GM12865 (cell line): Measurements from ENCODE around the gene RPS6KA2.

Experiments used
- DNase-seq: peaks from one replicate; pipeline ENCODE4 v3.0.0; 2010; ENCODE audit warnings: low read depth
- H3K4me3 ChIP-seq: 2 replicates; pipeline ENCODE4 v1.5.1; 2011; ENCODE audit warnings: mild to moderate bottlenecking, low read depth, low read length, control low read depth
- TF ChIP-seq, protein P1 (sequence below): IDR thresholded peaks from 2 replicates; pipeline ENCODE4 v1.5.1; 2011; ENCODE audit warnings: low read length, control low read depth, low read depth, inconsistent platforms; ENCODE audit not compliant: insufficient read depth; ENCODE audit errors: missing control alignments

Gene RPS6KA2

DNA sequence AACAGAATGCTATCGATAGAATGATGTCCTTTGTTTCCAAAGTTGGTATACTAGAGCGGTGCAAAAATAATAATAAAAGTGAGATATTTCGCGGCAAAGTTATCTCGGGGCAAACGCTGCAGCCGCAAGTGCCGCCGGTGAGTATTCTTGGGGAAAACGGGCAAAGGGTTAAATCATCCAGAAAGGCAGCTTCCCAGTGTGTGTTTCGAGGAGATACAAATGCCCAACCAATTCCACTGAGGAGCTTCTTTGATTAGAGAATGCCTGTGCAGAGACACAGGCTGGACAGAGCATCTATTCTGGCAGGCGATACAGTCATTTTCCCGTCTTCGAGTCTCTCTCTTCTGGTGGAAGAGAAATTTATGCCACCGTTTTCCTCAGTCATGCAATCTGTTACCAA lies 186.3 kb downstream of the RPS6KA2 start:
- DNase-seq: no peak
- H3K4me3 ChIP-seq: no peak overlapping the region
- TF ChIP-seq, protein P1, sequence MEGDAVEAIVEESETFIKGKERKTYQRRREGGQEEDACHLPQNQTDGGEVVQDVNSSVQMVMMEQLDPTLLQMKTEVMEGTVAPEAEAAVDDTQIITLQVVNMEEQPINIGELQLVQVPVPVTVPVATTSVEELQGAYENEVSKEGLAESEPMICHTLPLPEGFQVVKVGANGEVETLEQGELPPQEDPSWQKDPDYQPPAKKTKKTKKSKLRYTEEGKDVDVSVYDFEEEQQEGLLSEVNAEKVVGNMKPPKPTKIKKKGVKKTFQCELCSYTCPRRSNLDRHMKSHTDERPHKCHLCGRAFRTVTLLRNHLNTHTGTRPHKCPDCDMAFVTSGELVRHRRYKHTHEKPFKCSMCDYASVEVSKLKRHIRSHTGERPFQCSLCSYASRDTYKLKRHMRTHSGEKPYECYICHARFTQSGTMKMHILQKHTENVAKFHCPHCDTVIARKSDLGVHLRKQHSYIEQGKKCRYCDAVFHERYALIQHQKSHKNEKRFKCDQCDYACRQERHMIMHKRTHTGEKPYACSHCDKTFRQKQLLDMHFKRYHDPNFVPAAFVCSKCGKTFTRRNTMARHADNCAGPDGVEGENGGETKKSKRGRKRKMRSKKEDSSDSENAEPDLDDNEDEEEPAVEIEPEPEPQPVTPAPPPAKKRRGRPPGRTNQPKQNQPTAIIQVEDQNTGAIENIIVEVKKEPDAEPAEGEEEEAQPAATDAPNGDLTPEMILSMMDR: no peak

DNA sequence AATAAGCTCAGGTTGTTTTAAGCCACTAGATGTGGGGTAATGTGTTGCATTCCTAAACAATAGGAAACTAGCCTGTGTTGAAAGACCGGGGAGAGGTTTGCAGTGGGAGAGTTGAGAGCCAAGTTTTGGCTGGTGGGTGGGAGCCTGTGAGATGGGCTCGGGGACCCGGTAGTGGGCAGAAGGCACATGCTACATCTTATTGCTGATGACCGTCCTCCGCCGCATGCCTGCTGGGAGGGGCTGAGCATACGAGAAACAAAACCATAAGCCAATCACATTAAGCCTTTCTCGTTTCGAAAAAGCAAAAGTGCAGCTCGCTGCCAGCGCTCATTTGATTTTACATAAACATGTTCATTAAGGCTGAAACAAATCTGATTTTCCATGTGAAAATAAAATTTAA lies 186.9 kb downstream of the RPS6KA2 start:
- H3K4me3 ChIP-seq: no peak overlapping the region
- DNase-seq: no peak
- TF ChIP-seq, protein P1: no peak

DNA sequence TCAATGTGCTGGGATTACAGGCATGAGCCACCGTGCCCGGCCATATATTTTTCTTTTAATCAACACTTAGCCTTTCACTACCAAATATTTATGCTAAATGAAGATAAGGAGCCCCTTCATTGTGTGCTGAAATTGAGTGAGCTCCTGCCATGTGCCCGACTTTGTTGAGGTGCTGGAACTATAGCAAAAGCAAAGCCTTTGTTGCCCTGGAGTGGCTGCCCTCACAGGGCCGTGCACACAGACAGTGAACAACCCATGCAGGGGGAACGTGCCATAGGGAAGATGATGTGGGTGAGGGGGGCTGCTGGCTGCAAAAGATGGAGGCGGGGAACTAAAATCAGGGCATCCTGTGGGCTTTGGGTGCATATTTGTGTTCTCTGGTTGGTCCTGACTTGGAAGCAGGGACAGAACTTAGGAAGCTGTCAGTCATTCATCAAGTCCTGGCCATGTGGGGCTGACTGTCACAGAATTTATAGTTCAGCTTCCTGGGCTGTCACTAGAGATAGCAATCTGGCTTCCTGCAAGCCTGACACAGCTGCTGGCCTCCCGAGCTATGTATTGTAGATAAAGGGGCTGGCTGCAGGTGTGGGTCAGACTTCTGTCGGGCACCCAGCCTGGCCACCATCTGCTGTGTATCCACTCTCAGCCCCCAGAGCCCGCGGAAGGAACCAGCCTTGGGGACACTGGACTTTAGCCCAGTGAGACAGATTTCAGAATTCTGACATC lies 187.5 kb downstream of the RPS6KA2 start:
- TF ChIP-seq, protein P1: no peak
- no peak for DNase-seq
- no peak overlapping the region for H3K4me3 ChIP-seq

DNA sequence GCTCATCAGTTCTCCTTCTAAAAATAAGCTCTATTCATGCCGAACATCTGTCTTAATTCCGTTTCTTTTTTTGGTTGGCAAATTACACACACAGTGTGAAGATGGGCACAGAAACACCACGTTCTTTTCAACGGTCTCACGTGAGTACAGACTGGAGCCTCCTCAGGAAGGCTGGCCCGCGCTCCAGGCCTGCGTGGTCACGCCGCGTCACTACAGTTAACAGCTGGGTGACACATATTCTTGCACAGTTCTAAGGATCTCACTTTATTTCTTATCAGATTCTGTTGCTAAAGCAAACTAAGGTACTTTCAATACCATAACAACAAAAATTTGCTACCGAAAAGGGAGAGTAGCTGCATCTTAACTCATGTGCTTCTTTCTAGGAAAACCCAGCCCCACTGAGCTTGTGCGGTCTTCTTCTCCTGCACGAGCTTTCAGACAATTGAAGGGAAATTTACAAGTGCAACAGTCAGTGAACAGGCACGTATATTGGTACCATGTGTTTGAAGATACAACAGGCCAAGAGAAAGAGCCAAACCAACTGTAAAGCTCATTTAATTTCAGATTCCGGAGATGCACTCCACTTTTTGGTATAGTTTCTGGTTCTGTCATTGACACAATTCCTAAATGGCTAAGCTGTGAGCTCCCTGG lies 188.7 kb downstream of the RPS6KA2 start:
- no peak for DNase-seq
- H3K4me3 ChIP-seq: no peak overlapping the region
- TF ChIP-seq, protein P1: no peak

DNA sequence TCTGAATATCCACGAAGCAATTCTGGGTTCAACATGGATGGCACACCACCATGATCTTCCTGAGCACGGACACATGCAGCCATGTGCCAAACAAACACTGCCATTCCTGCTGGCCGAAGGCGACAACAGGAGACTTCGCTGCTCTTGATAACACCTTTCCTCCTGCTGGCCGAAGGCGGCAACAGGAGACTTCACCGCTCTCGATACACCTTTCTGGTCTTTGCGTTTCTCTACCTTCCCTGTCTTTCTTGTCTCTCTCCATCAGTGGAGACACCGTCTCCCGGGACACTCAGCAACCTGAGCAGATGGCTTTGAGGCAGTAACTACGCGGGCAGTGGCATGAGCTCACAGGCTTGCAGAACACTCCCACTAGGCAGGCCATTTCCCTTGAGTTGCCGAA lies 189.4 kb downstream of the RPS6KA2 start:
- TF ChIP-seq, protein P1: no peak
- H3K4me3 ChIP-seq: no peak overlapping the region
- DNase-seq: no peak

DNA sequence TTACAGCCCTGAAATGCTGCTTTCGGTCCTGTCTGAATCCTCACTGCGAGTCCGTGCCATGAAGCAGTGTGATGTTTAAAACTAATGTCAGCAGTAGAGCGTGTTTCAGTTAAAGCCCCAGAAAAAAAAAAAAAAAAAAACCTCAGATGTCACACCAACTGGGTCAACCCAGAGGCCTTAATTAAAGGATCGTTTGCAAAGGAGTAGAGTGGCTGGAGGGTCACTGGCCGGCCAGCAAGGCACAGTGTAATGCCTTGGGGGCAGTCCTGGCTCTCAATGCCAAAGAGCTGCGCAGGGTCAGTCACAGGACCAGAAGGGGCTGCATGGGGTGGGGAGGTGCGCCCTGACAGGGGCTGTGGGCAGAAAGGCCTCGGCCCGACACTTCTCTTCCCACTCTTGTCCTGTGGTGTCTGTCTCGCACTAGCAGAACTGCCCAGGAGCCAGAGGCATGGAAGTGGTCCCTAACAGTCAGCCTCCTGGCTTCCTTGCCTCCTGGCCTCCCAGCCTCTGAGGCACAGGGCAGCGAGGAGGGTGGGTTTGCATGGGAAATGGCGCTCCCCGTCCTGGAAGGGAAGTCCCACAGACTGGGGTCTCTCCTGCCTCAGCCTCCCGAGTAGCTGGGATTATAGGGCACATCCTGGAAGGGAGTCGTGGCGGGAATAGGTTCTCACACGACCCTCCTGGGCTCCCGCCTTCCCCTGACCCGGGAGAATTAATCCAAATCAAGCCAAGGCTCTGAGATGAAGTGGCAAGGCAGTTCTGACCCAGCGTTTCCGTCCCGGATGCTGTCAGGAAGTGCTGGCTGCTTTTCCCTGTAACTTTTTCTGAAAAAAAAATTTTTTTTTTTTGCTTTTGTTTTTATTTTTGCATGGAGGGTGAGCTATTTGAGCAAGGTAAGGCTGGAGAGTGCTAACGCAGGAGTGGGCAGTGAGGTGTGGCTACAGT lies 190.6 kb downstream of the RPS6KA2 start:
- no peak for DNase-seq
- TF ChIP-seq, protein P1: no peak

More for the DNA sequence above, 190.6 kb downstream of the RPS6KA2 start:
- H3K4me3 ChIP-seq: no peak overlapping the region
